GM19238 (cell line): ENCODE results near the gene CLTA.

Experiments used
- DNase-seq: peaks from one replicate; pipeline ENCODE4 v3.0.0; 2011; ENCODE audit warnings: low spot score; ENCODE audit not compliant: insufficient read length

CLTA gene, protein sequence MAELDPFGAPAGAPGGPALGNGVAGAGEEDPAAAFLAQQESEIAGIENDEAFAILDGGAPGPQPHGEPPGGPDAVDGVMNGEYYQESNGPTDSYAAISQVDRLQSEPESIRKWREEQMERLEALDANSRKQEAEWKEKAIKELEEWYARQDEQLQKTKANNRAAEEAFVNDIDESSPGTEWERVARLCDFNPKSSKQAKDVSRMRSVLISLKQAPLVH

DNA sequence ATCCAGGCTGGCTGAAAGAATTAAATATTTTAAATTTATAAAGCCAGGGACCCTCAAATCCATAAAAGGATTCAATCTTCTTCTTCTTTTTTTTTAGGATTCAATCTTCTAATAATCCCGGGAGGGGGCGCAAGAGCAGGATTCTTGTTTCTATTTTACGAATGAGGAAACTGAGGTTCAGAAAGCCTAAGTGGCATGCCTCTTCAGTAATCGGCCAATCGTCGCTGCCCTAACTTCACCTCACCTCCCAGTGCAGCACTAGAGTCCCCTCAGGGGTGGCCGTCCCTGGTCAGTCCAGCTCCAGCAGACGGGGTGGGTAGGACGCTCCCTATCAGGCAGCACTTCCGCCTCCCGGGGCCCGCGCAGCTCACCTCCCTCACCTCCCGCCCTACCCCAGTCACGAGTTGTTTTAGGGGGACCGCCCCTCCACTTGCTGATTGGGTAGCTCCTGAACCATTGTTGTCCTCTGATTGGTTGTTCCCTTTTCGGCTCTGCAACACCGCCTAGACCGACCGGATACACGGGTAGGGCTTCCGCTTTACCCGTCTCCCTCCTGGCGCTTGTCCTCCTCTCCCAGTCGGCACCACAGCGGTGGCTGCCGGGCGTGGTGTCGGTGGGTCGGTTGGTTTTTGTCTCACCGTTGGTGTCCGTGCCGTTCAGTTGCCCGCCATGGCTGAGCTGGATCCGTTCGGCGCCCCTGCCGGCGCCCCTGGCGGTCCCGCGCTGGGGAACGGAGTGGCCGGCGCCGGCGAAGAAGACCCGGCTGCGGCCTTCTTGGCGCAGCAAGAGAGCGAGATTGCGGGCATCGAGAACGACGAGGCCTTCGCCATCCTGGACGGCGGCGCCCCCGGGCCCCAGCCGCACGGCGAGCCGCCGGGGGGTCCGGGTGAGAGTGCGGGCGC, at the start of gene CLTA:
Gene CLTA (plus strand): TSS at position 534 of the 902 bp plus-strand sequence. CDS start 136 bp downstream, at position 670.
- DNase-seq: peak; percentile 97

DNA sequence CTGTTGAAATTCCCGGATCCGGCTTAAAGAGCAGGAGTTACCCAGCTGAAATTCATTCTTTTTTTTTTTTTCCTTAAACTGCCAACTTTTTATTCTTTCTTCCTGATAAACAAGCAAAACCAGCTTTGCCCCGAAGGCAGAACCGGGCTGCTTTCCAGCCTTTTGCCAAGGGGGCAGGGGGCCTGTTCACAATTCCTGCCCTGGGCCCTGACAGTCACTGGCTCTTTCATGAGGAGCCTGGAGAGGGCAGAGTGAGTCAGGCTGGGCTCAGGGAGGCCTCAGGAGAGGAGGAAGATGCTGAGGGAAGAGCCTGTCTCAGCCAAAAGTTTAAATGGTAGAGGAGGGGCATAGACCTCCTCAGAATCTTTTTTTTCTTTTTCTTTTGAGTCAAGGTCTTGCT, 49.4 kb upstream of the CLTA start:
- DNase-seq: no peak

DNA sequence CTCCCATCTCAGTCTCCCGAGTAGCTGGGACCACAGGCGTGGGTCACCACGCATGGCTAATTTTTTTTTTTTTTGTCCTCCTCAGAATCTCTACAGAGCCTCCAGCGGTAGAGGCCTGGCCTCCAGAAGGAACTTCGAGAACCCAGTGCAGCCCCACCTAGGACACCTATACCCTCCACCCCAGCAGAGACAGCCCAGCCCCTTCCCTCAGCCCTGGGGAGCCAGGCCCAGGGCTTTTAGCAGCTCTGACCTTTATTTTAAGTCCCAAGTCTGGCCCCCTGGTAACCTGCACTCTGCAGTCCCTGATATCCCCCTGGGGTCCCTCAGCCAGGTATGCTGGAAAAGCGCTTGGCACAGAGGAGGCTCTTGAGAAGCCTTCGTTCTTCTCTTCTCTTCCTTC, 49.0 kb upstream of the CLTA start:
- DNase-seq: no peak

DNA sequence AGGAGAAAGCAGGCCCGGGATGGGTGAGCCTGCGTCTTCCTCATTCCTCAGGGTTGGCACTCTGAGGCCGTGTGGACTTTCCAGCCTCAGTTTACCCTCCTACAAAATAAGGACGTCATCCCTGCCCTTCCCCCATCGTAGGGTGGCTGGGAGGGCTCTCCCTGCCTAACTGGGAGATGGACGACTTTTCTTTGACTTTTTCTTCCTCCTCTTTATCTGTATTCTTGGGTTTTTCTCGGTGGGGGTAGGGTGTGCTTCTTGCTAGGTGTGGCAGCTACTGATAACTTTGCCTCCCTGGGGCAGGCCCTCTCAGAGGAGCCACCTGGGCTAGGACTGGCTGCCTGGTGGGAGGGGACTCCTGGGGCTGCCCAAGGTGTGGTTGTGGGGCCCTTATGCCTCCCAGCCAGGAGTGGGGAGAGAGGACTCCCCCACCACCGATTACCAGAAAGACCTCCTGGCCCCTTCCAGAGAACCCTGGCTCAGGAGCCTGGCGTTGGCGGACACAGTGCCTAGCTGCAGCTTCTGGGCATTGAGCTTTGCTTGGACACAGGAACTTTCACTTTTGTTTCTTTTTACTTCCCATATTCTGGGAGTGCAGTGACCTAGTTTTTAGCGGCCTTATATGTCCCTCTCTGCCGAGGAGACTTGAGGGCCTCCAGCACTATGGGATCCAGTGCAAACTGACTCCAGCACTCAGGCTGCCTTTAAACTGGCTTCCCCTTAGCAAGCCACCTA, 48.0 kb upstream of the CLTA start:
- no peak for DNase-seq

DNA sequence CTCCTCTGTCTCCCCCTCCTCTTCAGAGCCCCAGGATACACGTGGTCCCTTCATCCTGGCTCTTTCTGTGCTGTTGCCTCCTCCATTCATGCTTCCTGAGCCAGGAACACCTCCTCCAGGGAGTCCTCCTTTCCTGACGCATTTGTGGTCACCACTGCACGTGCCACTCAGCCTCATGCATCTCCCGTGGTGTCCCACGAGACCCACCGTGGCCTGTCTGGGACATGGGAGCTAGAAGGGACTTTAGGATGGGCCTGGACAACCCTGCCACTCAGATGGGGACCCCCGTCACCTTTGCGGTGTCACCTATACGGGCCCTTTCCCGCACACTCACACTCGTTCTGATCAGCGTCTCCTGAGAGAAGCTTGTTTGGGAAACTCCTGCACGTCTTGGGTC, 47.5 kb upstream of the CLTA start:
- DNase-seq: no peak

DNA sequence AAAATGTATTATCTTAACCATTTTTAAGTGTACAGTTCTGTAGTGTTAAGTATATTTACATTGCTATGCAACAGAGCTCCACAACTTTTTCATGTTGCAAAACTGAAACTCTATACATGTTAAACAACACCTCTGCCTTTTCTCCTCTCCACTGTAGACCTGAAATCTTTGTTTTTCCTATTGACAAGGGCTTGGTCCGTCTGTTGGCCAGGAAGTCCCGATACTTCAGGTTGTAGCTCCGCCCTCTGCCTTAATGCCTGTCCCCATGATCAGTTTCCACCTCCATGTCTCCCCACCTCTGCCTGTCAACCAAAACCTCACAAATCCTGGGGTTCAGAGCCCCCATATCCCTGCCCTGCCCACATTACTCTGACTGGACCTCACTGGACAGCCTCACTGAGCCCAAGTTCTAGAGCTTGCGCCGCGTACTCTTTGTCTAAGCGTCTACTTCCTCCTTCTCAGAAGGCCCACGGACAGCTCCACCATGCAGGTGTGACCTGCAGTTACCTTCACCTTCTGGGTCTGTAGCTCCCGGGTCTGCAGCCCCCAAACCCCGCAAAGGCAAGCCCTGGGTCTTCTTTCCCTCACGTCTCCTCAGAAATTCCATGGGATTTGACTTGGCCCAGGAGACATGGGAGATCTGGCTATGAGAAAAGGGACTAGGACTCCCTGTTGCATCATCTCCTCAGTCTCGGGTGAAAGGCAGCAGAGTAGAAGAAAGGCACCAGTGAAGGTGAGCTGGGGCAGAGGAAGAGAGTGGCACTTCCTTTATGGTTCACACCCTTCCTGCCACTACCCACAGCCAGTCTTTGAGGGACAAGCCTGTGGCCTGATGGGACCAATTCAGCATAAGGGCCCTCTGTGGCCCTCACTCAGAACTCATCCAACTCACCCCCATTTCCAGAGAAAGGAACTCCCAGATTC, 46.1 kb upstream of the CLTA start:
- DNase-seq: no peak

DNA sequence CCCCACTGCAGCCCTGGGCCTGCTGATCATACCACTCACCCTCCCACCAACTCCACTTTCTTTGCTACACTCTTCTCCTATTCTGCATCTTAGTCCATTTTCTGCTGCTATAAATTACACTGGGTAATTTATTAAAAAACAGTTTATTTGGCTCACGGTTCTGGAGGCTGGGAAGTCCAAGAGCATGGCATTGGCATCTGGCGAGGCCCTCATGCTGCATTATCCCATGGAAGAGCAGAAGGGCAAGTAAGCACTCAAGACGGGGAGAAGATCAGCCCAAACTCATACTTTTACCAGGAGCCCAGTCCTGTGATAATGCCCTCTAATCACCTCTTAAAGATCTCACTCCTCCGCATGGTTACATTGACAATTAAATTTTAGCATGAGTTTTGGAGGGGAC, 44.8 kb upstream of the CLTA start:
- DNase-seq: no peak

DNA sequence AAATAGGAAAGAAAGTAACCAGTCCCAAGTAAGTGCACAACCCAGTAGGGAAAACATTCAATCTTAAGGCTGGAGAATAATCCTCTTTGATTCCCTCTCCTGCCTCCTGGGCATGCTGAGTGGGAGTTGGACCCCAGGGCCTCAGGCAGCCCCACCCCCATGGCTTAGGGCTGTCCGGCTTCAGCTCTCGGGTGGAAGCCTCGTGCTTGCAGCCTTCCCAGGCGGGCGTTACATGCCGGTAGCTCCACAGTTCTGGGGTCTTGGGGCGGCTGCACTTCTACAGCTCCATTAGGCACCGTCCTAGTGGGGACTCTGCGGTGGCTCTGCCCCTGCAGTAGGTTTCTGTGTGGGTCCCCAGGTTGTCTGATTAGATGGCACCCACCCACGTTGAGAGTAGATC, 44.1 kb upstream of the CLTA start:
- no peak for DNase-seq

DNA sequence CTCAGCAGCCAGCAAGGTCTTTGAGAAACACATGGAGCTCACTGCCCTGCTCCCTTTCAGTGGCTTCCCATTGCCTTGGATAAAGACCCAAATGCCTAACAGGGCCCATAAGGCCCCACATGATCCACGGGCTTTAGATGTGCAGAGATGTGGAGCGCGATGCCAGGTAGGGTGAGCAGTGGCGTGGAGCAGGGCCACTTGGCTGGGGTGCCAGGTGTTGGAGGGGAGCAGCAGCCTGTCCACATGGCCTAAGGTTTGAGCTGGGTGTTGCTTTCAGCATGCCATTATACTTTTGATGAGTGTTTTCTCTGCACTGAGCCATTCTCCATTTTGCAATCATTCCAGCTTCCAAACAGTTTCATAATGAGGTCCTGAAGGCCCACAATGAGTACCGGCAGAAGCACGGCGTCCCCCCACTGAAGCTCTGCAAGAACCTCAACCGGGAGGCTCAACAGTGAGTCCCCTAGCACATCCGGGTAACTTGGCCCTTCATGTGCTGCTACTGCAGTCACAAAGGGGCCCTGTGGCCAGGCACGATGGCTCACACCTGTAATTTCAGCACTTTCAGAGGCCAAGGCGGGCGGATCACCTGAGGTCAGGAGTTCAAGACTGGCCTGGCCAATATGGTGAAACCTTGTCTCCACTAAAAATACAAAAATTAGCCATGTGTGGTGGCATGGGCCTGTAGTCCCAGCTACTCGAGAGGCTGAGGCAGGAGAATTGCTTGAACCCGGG, 43.1 kb upstream of the CLTA start:
- no peak for DNase-seq

DNA sequence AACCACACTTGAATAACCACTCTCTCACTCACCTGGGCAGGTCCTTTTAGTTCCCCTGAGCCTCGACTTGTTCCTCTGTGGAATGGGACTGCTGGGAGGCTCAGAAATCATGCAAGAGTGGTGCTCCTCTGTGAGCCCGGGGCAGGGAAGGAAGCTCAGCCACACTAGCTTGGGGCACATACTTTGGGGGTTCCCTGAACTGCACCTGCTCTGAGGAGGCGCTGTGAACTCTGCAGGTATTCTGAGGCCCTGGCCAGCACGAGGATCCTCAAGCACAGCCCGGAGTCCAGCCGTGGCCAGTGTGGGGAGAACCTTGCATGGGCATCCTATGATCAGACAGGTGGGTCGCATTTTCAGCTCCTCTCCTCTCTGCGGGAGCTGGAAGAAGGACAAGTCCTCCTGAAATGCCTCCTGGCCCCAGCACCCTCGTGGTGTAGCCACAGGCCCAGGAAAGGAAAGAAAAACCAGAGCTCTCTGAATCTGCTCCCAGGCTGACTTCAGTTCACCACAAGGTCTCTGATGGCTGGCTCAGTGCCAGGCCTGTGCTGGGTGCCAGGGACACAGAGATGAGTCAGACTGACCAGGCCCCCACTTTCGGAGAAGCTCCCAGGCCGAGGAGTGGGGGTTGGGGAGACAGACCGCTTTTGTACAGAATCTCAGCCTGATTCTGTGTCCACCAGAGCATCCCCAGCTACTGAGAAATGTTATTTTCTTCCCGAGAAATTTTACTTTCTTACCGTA, 42.2 kb upstream of the CLTA start:
- peak; percentile 53 for DNase-seq

DNA sequence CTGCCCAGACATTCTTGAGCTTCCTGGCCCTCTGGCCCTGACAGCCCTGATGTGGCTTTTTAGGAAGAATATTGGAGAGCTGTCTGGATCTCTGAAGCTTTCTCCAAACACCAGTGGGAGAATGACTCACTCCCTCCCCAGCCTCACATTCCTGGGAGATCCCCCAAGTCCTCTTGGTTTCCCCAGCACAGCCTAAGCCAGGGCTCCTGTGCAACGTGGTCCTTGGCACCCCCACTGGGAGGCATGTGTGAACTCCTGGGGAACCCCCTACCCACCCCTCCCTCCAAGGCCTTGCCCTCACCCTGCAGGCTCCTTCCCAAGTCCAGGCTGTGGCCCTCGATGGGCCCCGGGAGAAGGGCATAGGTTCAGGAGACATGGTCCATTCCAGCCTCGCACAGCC, 41.5 kb upstream of the CLTA start:
- no peak for DNase-seq

DNA sequence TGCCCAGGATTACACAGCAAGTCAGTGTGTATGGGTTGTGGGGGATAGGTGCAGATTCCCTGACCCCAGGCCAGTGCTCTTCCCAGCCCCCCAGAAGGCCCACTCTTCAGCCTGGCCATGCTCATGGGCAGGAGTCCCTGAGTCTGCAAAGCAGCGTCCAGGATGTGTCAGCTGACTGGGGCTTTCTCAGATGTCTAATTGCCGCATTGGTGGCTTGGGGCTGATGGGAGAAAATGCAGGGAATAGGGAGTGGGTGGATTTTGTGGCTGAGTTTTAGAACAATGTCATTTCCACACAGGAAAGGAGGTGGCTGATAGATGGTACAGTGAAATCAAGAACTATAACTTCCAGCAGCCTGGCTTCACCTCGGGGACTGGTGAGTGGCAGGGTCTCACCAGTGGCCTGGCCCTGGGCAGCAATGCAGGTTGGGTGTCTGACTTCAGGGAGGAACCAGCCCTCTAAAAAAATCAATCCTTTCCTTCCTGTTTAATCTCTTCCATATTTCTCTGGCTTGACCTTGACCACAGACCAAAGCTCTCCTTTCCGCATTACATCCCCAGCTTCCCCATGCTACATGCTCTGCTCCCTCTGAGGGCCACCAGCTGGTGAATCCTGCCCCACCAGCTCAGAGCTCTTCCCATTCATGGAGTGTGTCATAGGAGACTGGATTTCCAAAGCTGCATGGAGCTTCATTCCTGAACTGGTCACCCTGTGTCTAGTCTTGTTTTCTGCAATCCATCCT, 40.0 kb upstream of the CLTA start:
- no peak for DNase-seq

DNA sequence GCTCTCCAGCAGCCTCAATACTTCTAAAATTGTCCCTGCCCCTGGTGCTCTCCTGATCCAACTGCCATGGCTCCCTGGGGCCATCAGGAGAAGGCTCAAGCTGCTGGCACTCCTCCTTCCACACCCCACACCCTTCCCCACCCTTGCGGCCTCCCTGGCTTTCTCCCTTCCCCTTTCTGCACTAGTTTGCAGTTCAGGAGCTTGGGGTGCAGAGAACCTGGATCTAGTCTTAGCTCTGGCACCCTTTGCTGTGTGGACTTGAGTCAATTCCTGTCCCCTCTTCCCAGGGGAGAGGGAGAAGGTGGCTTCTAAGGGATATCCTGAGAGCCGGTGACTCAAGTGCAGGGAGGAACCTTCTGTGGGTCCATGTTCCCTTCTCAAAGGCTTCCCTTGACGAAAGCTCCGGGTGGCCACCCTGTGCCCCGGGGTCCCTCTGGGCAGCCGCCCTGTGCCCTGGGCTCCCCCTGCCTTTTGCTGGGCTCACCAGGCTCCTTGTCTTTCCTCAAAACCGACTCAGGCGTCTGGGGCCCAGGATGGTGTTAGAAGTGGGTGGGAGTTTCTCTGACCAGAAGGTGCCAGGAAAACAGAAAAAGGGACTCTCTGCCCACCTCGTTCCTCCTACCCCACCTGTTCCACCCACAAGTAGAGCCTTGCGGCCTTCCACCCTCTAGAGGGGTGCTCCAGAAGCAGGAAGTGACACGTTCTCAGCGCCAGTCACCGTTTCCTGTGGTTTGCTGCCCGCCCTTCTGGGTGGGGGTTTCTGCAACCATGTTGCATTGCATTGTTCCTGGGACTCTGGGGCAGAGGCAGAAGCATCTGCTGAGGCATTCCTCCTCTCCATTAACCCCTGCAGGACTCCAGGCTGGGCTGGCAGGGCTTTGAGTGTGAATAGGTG, 39.2 kb upstream of the CLTA start:
- DNase-seq: peak; percentile 77

DNA sequence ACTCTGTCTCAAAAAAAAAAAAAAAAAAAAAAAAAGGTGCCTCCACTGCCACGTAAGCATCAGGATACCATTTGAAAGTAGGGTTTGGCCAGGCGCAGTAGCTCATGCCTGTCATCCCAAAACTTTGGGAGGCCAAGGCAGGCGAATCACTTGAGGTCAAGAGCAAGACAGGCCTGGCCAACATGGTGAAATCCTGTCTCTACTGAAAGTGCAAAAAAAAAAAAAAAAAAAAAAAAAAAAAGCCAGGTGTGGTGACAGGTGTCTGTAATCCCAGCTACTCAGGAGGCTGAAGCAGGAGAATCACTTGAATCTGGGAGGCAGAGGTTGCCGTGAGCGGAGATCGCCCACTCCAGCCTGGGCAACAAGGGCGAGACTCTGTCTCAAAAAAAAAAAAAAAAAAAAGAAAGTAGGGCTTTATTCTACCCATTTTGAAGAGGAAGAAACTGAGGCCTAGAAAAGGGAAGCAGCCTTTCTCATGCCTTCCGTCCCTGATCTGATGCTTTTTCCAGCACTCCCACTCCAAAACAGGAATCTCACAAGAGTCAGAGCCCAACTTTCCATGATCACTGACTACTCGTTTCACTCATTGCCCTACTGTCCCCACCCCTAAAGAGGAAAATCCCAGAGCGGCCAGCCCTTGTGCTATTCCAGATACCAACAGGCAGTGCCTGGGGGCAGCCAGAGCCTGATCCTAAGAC, 37.8 kb upstream of the CLTA start:
- no peak for DNase-seq

DNA sequence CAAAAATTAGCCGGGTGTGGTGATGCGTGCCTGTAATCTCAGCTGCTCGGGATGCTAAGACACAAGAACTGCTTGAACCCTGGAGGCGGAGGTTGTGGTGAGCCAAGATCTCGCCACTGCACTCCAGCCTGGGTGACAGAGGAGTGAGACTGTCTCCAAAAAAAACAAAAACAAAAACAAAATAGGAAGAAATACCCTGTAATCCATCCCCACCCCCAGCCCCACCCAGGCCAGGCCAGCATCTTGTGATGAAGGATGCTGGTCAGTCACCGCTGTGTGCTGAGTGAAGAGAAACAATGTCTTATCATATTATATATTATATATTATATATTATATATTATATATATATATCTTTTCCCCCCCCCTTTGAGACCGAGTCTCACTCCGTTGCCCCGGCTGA, 37.0 kb upstream of the CLTA start:
- no peak for DNase-seq

DNA sequence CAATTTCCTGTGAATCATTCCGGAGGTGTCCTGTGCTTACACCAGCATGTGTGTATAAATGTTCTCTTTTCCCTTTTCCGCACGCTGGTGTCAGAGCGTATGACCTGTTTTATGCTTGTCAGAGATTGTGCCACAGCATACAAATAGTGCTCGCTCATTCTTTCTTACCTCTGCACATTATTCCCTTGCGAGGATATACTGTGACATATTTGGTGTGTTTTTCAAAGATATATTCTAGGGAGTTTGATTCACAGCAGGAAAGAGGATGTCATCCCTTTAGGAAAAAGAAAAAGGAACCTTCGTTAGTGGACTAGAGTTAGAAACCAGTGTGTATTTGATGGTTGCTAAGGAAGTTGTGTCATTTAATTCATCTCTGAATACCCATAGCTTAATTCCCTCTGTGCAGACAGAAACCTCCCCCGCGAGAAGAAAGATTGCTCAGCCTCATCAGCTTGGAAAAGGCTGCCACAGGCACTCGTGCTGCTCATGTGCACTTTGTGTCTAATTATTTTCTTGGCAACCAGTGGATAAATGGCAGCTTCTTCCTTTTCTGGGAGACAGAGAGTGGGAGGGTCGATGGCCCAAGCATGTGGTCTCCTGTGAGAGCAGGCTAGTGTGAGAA, 36.3 kb upstream of the CLTA start:
- DNase-seq: no peak

DNA sequence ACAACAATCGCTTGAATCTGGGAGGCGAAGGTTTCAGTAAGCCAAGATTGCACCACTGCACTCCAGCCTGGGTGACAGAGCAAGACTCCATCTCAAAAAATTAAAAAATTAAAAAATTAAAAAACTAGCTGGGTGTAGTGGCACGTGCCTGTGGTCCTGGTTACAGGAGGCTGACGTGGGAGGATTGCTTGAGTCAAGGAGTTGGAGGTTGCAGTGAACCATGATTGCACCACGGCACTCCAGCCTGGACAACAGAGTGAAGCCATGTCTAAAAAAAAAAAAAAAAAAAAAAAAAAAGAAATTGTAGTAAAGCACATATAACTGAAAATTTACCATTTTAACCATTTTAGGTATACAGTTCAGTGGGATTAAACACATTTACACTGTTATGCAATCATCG, 34.6 kb upstream of the CLTA start:
- no peak for DNase-seq
